Ovary (tissue), 9 donors: ENCODE results near the gene KMT2D. TPM values are rescaled to one million over a fixed set of nuclear protein-coding genes. Genes with fewer than 3 reads are reported as not detected.

Experiments used
- DNase-seq, 5 donors: peaks; one replicate each; pipeline ENCODE4 v3.0.0-alpha.2; 2019 to 2020
- H3K27ac ChIP-seq, 2 donors: fragments of 200-600 bp; one replicate each; pipeline versions ENCODE4 v1.5.1 to v1.8.0; 2019 to 2022
- H3K27me3 ChIP-seq: fragments of 200-600 bp; one replicate; pipeline ENCODE4 v1.8.0; 2022
- H3K36me3 ChIP-seq: fragments of 200-600 bp; sonication (generic); one replicate; pipeline ENCODE4 v1.5.1; 2019
- H3K4me1 ChIP-seq: one replicate; pipeline ENCODE4 v1.8.1; 2013; ENCODE audit warnings: mild to moderate bottlenecking, moderate library complexity; ENCODE audit not compliant: insufficient read depth
- H3K4me3 ChIP-seq: fragments of 200-600 bp; sonication (generic); one replicate; pipeline ENCODE4 v1.5.1; 2017
- H3K9me3 ChIP-seq, 2 donors: fragments of 200-600 bp in 1 of 2; sonication (generic) in 1 of 2; one replicate each; pipeline versions ENCODE4 v1.5.1 to v1.8.1; 2013 to 2019; ENCODE audit warnings: mild to moderate bottlenecking in 1 of 2, moderate library complexity in 1 of 2
- EP300 ChIP-seq: sonication (generic); formaldehyde crosslinking; IDR thresholded peaks from one replicate; pipeline ENCODE4 v1.6.1; 2017; ENCODE audit warnings: antibody characterized with exemption
- POLR2A ChIP-seq: fragments of 450-650 bp; IDR thresholded peaks from one replicate; pipeline ENCODE4 v1.6.1; 2017; ENCODE audit warnings: antibody characterized with exemption, mild to moderate bottlenecking, moderate library complexity
- WGBS, 3 donors: extraction: QIAGEN DNeasy Blood & Tissue Kit in 1 of 3; methylation state at CpG; one replicate each; pipeline versions ENCODE4 v1.1.5 to v1.1.7; 2013 to 2017; 5-methylcytosine and 5-hydroxymethylcytosine counted together
- intact Hi-C, 4 donors: fragments of 100-400 bp; cut with DNase I; formaldehyde crosslinking; loops; one replicate each; pipeline versions ENCODE4 v1.11.0 to v1.15.1; 2022 to 2023
- polyA plus RNA-seq, 2 donors: library from polyadenylated mRNA; stranded (reverse); fragments of 200-250 nt in 1 of 2; fragments of 350-450 nt in 1 of 2; fragmentation: Illumina TruSeq in 1 of 2; extraction: RNeasy Lipid Tissue Mini Kit (QIAGEN cat#74804) in 1 of 2; gene quantifications; one replicate each; pipeline ENCODE4 v1.2.3, GENCODE V29; 2013 to 2014
- total RNA-seq, 7 donors: library from RNA; depleted of rRNA in 2 of 7; stranded (reverse); fragments of >200 nt in 2 of 7; fragmentation: NEBNext Ultra II Directional in 3 of 7; extraction: Animal tissue kit (Norgen Biotek cat#: 25700) in 3 of 7; gene quantifications; one replicate each; pipeline versions ENCODE4 v1.1.0 to v1.2.4, GENCODE V29; 2016 to 2023
- TF ChIP-seq, protein P1 (sequence below), 3 donors: fragments of 450-650 bp in 2 of 3; fragments of 200-600 bp in 1 of 3; IDR thresholded peaks; one replicate each; pipeline versions ENCODE4 v1.5.1 to v1.8.0; 2016 to 2022; ENCODE audit warnings: antibody characterized with exemption in 3 of 3, mild to moderate bottlenecking in 1 of 3
- donor health status: DM: no; HTN: no; CAD: no; lungs with moderate emphysema.
- donor health status: DM: no; HTN: no; CAD: no.
- donor health status: Bipolar disorder and iron deficiency.
- donor health status: DM: yes; HTN: yes; CAD: no.
- donor health status: DM: no; HTN: no; CAD: no.
- donor health status: DM: yes; HTN: yes; CAD: no.

The KMT2D gene
- total and polyA plus RNA-seq, 9 donors = 28.3 to 97.0 (median 77.8) TPM

DNA sequence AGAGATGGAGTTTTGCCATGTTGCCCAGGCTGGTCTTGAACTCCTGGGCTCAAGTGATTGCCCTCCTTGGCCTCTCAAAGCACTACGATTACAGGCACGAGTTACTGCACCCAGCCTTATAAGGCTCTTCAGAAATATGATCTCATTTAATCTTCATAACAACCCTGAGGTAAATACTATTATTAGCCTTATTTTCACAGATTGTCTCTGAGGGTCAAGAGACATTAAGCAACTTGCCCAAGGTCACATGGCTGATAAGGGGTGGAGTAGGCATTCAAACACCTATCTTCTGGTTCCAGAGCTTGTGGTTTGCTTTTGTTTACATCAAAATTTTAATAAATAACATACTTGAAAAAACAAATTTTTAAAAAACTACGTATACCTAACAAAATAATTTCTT, 47.2 kb downstream of the KMT2D start:
- no peaks in the 10 kb centered on the region for H3K9me3 ChIP-seq
- H3K4me3 ChIP-seq = no peak overlapping the region
- H3K27ac ChIP-seq = no peak overlapping the region
- no peak for DNase-seq
- no peaks in the 10 kb centered on the region for H3K36me3 ChIP-seq
- peaks cover 2% of the 10 kb centered on the region for H3K4me1 ChIP-seq
- TF ChIP-seq EP300 = no peak
- TF ChIP-seq, protein P1, sequence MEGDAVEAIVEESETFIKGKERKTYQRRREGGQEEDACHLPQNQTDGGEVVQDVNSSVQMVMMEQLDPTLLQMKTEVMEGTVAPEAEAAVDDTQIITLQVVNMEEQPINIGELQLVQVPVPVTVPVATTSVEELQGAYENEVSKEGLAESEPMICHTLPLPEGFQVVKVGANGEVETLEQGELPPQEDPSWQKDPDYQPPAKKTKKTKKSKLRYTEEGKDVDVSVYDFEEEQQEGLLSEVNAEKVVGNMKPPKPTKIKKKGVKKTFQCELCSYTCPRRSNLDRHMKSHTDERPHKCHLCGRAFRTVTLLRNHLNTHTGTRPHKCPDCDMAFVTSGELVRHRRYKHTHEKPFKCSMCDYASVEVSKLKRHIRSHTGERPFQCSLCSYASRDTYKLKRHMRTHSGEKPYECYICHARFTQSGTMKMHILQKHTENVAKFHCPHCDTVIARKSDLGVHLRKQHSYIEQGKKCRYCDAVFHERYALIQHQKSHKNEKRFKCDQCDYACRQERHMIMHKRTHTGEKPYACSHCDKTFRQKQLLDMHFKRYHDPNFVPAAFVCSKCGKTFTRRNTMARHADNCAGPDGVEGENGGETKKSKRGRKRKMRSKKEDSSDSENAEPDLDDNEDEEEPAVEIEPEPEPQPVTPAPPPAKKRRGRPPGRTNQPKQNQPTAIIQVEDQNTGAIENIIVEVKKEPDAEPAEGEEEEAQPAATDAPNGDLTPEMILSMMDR (IDR thresholded peaks at IDR 0.05) = no peak
- TF ChIP-seq POLR2A = no peak
- WGBS, 3 donors = 73 to 87% (median 85%) methylated on average over 3 of the region's 3 CpGs
- no peaks in the 10 kb centered on the region for H3K27me3 ChIP-seq
- intact Hi-C loops = loop anchor here in 1 of 4 donors (10.0 kb wide), 1 partner anchor 101 kb away; the partner anchor contains the start of gene LMBR1L

DNA sequence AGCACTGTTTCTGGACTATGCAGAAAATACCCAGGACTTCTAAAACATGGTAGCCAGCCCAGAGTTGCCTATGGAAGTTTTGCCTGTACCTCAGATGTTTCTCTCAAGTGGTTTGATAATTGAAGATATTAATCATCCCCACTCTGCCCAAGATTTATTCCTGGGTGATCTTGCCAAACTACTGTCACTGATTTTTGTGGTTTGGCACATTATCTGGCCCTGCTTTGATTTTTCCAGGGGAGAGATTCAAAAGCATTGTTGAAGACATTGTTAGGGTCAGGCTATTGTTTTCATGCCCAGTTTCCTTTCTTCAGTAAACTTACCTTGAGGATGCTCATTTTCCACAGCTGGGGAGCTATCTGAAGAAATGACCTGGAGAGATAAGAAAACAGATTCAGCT, 47.9 kb downstream of the KMT2D start:
- intact Hi-C loops = loop anchor here in 1 of 4 donors (10.0 kb wide), 1 partner anchor 102 kb away; the partner anchor contains the start of gene LMBR1L
- no peak overlapping the region for H3K4me3 ChIP-seq
- no peaks in the 10 kb centered on the region for H3K4me1 ChIP-seq
- H3K27me3 ChIP-seq = no peaks in the 10 kb centered on the region
- DNase-seq = no peak
- no peaks in the 10 kb centered on the region for H3K36me3 ChIP-seq
- no peak overlapping the region for H3K27ac ChIP-seq
- TF ChIP-seq EP300 = no peak
- TF ChIP-seq, protein P1 (IDR thresholded peaks at IDR 0.05) = no peak
- TF ChIP-seq POLR2A = no peak
- no peaks in the 10 kb centered on the region for H3K9me3 ChIP-seq

Other genes starting within 250 kb of the KMT2D start
- 100 to 1,000 TPM in 3 of 7 donors, 10 to 100 TPM in 4; 24.1 to 162 (median 92.3) TPM for gene CACNB3, start 242.3 kb downstream of the KMT2D start, total RNA-seq
- 10 to 100 TPM; 29.5 to 50.5 TPM for gene CACNB3, start 242.3 kb downstream of the KMT2D start, polyA plus RNA-seq
- gene DDX23, start 208.6 kb downstream of the KMT2D start, total RNA-seq = 10 to 100 TPM; 48.0 to 82.2 (median 70.5) TPM
- 100 to 1,000 TPM in 1 of 2 donors, 10 to 100 TPM in 1; 60.0 to 108 TPM for gene DDX23, start 208.6 kb downstream of the KMT2D start, polyA plus RNA-seq
- gene RND1, start 194.9 kb downstream of the KMT2D start, total RNA-seq = 1 to 10 TPM in 1 of 7 donors, under 1 TPM in 6; 0.23 to 3.8 (median 0.38) TPM
- gene RND1, start 194.9 kb downstream of the KMT2D start, polyA plus RNA-seq = 1 to 10 TPM; 1.2 to 2.1 TPM
- 10 to 100 TPM in 6 of 7 donors, 1 to 10 TPM in 1; 6.6 to 25.1 (median 14.7) TPM for gene FKBP11, start 135.3 kb downstream of the KMT2D start, total RNA-seq
- gene FKBP11, start 135.3 kb downstream of the KMT2D start, polyA plus RNA-seq = 10 to 100 TPM; 15.8 to 40.9 TPM
- gene ARF3, start 103.3 kb downstream of the KMT2D start, total RNA-seq = 100 to 1,000 TPM in 4 of 7 donors, 10 to 100 TPM in 3; 25.5 to 123 (median 100) TPM
- 100 to 1,000 TPM in 1 of 2 donors, 10 to 100 TPM in 1; 59.0 to 243 TPM for gene ARF3, start 103.3 kb downstream of the KMT2D start, polyA plus RNA-seq
- under 1 TPM in 1 of 7 donors, not detected in 6; 0.24 TPM for gene WNT10B, start 89.1 kb downstream of the KMT2D start, total RNA-seq
- under 1 TPM; 0.19 to 0.97 TPM for gene WNT10B, start 89.1 kb downstream of the KMT2D start, polyA plus RNA-seq
- gene WNT1, start 82.5 kb downstream of the KMT2D start, total RNA-seq = not detected
- gene WNT1, start 82.5 kb downstream of the KMT2D start, polyA plus RNA-seq = not detected
- under 1 TPM in 1 of 7 donors, not detected in 6; 0.05 TPM for gene DDN, start 61.4 kb downstream of the KMT2D start, total RNA-seq
- under 1 TPM; 0.04 to 0.28 TPM for gene DDN, start 61.4 kb downstream of the KMT2D start, polyA plus RNA-seq
- 10 to 100 TPM; 25.6 to 58.2 (median 35.8) TPM for gene PRKAG1, start 42.0 kb downstream of the KMT2D start, total RNA-seq
- 10 to 100 TPM; 38.3 to 98.5 TPM for gene PRKAG1, start 42.0 kb downstream of the KMT2D start, polyA plus RNA-seq
- gene RHEBL1, start 9.2 kb upstream of the KMT2D start, total RNA-seq = under 1 TPM in 5 of 7 donors, not detected in 2; 0.18 to 0.60 (median 0.34) TPM
- gene RHEBL1, start 9.2 kb upstream of the KMT2D start, polyA plus RNA-seq = 1 to 10 TPM in 1 of 2 donors, under 1 TPM in 1; 1.00 to 1.2 TPM
- 1 to 10 TPM in 1 of 7 donors, under 1 TPM in 6; 0.20 to 1.1 (median 0.45) TPM for gene DHH, start 34.0 kb upstream of the KMT2D start, total RNA-seq
- 1 to 10 TPM; 1.0 to 1.4 TPM for gene DHH, start 34.0 kb upstream of the KMT2D start, polyA plus RNA-seq
- gene LMBR1L, start 50.1 kb upstream of the KMT2D start, total RNA-seq = 10 to 100 TPM; 66.3 to 95.8 (median 69.5) TPM
- 10 to 100 TPM; 63.8 to 65.7 TPM for gene LMBR1L, start 50.1 kb upstream of the KMT2D start, polyA plus RNA-seq
- gene TUBA1B, start 70.6 kb upstream of the KMT2D start, total RNA-seq = 100 to 1,000 TPM; 326 to 647 (median 340) TPM
- 100 to 1,000 TPM; 281 to 705 TPM for gene TUBA1B, start 70.6 kb upstream of the KMT2D start, polyA plus RNA-seq
- gene TUBA1A, start 128.3 kb upstream of the KMT2D start, total RNA-seq = 100 to 1,000 TPM; 140 to 247 (median 184) TPM
- 100 to 1,000 TPM; 214 to 535 TPM for gene TUBA1A, start 128.3 kb upstream of the KMT2D start, polyA plus RNA-seq
- gene TUBA1C, start 204.3 kb upstream of the KMT2D start, total RNA-seq = 100 to 1,000 TPM in 4 of 7 donors, 10 to 100 TPM in 3; 51.9 to 122 (median 101) TPM
- gene TUBA1C, start 204.3 kb upstream of the KMT2D start, polyA plus RNA-seq = 100 to 1,000 TPM in 1 of 2 donors, 10 to 100 TPM in 1; 81.0 to 179 TPM
- 1 to 10 TPM in 2 of 7 donors, under 1 TPM in 5; 0.15 to 1.8 (median 0.34) TPM for gene PRPH, start 234.4 kb upstream of the KMT2D start, total RNA-seq
- 1 to 10 TPM in 1 of 2 donors, under 1 TPM in 1; 0.33 to 1.4 TPM for gene PRPH, start 234.4 kb upstream of the KMT2D start, polyA plus RNA-seq